Pulmonary artery endothelial cell (primary cell): ENCODE data around the gene GATC. TPM values are rescaled to one million over a fixed set of nuclear protein-coding genes. Genes with fewer than 3 reads are reported as not detected.
A peak's percentile ranks its signal among the peaks of the same experiment; 100 is the strongest.
"Not testable (repeated sequence)": the region's sequence is repeated elsewhere in the genome, so short reads cannot be mapped to it uniquely, and the experiment has no call there.

ENCODE experiments used
- DNase-seq: peaks from one replicate; pipeline ENCODE4 v3.0.0-alpha.2; 2011; ENCODE audit warnings: low read depth, low spot score
- total RNA-seq: library from RNA; depleted of rRNA; stranded (reverse); fragments of >200 nt; gene quantifications from 2 replicates; pipeline ENCODE4 v1.2.3, GENCODE V29; 2014

Gene GATC
- total RNA-seq, 1 donor from 2014 or later, result 24.7 TPM

DNA sequence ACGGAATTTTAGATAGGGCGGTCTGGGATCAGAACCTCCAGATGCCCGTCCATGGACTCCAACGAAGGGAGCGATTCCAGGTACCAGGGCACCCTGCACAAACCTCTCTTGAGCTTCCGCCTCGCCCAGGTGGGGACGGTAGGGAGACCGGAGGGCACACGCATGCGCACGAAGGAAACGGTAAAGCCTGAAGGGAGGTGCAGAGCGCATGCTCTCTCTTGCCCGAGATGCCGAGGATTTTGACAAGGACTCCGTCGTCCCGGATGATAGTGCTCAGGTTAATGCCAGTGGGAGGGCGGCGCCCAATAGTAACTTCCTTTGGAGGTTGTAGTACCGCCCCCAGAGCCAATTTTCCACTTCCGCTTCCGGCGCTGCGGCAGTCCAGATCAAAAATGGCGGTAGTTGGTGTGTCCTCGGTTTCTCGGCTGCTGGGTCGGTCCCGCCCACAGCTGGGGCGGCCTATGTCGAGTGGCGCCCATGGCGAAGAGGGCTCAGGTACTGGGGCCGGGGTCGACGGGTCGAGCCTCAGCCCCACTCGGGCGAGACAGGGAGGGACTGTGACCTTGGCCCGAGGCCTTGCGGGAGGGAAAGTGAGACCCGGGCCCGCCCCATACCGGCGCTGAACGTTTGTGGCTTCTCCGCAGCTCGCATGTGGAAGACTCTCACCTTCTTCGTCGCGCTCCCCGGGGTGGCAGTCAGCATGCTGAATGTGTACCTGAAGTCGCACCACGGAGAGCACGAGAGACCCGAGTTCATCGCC, 8.3 kb upstream of the GATC start, which contains the start of gene COX6A1:
TSS of gene COX6A1 (plus strand) at position 379 of the 760 bp plus-strand sequence. CDS start at position 393, 14 bp downstream.
- peak; percentile 71 for DNase-seq

DNA sequence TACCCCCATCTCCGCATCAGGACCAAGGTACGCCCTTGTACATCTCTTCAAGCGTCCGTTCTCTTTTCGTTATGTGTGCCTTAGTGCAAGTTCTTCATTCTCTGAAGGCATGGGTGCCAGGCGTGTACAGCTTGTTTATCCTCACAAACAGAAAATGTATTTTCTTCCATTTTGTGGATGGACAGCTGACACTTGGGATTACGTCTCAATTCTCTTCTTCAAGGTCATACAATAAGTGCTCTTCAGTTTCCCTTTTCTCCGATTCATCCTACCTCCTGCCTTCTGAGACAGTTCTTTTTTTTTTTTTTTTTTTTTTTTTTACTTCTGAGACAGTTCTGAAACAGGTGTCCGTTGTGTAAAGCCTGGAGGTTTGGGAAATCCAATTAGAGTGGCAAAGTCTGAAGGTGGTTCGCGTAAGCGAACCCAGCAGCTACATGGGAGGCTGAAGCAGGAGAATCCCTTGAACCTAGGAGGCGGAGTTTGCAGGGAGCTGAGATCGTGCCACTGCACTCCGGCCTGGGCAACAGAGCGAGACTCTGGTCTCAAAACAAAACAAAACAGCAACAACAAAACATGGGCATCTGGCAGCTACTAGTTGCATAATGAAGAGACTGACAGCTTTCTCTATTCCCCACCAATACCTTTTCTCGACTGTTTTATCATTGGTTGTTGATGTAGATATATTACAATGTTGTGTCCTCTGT, 7.6 kb upstream of the GATC start:
- no peak for DNase-seq

DNA sequence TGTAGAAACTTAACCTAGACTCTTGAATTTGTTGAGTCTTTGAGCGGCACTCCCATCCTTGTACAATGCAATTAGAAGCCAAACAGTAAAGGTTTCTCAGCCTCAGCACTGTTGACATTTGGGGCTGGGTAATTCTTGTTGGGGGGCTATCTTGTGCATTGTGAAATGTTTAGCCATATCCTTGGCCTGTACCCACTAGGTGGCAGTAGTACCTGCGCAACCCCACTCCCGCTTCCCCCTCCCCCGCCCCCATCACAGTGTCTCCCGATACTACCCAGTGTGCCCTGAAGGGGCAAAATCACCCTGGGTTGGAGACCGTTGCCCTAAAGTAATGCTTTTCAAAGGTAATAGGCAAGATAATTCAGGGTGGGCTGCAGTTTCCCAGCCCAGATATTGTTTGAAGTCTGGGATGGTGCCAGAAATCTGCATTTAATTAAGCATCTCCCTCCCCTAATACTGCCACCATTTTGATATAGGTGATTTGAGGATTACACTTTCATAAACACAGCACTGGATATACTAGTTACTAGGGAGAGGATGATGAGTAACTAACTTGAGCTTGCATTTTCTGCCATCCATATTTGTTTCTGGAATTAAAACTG, 6.5 kb upstream of the GATC start:
- DNase-seq, result peak; percentile 27

DNA sequence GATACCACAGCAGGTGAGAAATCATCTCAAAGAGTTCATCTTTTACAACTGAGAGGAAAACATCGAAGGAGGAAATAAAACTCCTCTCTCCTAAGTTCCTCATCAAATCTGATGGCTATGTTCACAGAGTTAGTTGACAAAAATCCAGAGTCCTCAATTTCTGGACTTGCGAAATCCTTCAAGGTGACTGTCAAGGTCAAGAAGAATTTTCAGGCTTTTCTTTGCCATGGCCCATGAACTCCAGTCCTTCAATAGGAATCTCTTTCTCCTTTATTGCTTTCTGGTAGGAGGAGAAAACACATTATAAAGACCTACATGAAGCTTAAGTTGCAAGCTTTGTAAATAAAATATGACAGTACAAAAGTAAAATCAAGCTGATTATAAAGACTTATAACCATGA, 1.6 kb upstream of the GATC start:
- DNase-seq, result no peak

DNA sequence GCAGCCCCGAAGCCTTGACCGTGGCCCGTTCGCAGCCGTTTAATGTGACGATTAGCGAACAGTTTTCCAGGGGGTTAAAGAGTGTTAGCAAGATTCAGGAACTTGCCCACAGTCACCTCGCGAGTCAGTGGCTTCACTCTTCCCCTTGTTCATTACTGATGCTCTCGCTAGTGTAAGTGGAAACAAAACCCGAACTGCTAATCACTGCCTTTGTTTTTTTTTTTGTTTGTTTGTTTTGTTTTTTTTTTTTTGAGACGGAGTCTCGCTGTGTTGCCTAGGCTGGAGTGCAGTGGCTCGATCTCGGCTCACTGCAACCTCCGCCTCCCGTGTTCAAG, 567 bp downstream of the GATC start:
- DNase-seq, result not testable (repeated sequence)

DNA sequence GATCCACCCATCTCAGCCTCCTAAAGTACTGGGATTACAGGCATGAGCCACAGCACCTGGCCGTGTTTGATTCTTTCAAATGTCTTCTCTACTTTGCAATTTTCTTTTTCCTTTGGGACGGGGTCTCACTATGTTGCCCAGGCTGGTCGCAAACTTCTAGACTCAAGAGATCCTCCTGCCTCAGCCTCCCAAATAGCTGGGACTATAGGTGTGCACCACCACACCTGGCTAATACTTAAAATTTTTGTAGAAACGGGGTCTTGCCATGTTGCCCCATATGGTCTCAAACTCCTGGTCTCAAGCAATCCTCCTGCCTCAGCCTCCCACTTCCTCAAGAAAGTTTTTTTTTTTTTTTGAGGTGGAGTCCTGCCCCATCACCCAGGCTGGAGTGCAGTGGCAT, 1.7 kb downstream of the GATC start:
- no peak for DNase-seq

DNA sequence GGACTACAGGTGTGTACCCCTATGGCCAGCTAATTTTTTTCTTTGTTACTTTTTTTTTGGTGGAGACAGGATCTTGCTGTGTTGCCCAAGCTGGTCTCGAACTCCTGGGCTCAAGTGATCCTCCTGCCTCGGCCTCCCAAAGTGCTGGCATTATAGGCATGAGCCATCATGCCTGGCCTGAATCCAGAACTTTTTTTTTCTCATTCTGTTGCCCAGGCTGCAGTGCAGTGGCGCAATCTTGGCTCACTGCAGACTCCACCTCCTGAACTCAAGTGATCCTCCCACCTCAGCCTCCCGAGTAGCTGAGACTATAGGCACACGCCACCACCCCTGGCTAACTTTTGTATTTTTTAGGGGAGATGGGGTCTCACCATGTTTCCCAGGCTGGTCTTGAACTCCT, 6.3 kb downstream of the GATC start:
- not testable (repeated sequence) for DNase-seq

DNA sequence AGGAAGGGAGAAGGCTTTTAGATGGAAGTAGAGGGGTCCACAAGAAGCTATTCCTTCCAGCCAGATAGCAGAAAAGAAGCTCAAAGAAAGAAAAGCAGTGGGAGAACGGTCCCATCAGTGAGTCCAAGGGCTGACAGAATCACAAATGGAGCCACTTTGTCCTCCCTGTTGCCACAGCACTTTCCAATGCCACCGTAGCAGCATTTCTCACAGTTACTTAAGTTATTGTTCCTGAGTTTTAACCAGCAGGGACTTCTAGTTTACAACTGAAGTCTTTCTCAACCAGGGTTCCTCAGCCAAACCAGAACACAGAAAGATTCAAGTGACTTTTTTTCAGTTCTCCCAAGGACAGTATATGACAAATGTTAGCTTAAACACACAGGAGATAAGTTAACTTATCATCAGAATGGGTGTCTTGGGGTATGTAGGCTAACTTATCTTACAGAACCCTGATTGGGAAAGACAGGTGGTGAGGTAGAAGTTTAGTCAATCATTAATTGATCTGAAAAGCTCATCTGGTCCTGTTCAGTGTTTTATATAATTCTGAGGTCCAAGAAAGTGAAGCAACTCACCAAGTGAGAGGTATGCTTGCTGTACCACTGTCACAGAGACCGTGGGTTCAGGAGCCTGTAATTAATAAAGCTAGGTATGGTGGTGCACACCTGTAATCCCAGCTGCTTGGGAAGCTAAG, 7.0 kb downstream of the GATC start:
- no peak for DNase-seq

DNA sequence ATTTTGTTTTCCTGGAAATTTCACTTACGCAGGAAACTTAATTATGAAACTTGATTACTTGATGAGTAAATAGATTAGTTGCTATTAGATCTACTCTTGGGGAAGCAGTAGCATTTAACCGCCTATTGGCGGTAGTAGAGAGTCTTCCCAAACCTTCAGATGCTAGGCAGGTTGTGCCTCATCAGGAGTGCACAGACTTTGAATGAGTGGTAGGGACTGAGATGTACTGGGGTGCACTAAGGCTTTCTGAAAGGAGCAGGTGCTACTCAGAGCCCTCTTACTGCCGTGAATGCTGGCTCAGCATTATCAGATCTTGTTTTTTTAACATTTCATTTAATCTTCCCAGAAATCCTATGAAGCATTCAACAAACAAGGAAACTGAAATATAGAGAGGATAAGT, 7.7 kb downstream of the GATC start:
- no peak for DNase-seq

DNA sequence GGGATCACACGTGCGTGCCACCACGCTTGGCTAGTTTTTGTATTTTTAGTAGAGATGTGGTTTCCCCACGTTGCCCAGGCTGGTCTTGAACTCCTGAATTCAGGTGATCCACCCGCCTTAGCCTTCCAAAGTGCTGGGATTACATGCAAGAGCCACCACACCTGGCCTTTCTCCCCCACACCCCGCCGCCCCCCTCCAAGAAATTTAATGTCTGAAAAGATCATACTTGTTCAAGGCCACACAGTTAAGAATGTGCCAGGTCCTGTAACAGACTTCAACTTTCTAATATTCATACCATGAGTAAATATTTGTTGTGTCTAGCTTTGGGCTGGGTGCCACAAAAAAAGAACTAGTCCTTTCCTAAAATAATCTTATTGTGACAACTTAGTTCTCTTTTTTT, 9.1 kb downstream of the GATC start:
- DNase-seq, result no peak

DNA sequence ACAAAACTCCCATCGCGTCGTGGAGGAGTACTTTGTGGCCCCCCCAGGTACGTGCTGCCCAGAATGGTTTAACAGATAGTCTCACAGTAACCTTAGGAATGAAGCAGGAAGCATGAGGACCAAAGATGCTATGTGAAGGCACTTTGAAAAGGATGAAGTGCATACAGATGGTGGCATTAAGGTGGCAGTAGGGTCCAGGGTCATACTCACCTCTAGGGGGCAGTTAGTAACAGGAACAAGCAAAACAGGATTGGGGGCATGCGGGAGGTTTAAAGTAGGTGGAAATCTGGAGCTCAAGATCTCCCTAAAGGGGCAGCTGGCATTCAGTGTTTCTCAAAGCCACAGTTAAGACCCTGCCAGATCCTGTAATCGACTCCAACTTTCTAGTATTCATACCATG, 10.9 kb downstream of the GATC start:
- DNase-seq, result no peak

DNA sequence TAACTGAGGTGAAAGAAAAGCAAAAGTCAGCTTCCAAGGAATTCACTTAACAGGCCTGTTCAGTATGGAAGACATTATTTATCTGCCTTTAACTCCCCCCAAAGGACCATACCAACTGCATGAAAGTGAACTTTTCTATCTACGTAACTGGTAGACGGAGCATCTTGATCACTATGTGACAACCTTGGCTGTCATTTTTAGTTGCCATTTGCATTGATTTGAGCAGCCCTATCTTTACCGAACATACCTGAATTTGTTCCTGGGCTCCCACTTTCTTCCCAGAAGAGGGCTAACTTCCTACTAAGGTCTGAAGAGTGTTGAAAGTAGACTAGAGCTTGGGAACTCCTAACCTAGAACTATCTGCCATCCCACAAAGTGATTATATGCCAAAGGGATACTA, 13.9 kb downstream of the GATC start:
- no peak for DNase-seq

DNA sequence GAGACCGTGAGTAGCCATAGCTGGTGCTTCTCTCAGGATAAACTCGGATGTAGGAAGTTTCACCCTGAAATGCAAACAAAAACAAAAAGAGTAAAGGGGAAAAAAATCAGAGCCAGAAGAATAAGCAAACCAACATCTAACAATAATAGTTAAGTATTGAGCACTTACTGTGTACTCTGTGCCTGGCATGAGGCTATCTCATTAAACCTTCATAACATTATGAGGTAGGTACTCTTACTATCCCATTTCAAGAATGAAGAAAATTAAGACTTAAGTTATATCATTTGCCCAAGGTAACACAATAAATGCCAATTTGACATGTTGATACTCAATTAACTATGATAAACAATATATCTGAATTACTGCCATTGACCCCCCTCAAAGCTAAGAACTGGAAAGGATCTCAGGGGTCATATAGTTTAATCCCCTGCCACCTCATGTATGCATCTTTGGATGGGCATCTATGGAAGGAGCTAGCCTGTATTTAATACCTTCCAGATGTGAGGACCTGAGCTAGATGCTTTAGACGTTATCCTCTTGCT, 15.9 kb downstream of the GATC start:
- DNase-seq, result no peak

DNA sequence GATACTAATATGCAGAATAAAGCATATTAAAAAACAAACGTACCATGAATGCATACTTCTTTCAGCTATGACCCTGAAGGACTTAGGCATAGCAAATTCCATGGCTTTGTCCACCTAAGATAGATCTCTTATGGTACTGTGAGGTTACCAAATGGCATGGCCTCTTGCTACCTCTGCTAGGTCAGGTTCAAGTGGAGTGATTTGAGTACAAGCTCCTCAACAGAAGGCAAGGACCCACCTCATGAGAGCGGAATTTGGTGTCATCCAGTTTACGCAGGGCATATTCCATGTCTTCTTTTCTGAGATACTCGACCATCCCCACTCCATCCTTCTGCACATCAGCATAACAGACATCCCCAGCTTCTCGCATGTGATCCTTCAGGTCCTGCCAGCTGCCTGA, 17.5 kb downstream of the GATC start:
- DNase-seq, result no peak

DNA sequence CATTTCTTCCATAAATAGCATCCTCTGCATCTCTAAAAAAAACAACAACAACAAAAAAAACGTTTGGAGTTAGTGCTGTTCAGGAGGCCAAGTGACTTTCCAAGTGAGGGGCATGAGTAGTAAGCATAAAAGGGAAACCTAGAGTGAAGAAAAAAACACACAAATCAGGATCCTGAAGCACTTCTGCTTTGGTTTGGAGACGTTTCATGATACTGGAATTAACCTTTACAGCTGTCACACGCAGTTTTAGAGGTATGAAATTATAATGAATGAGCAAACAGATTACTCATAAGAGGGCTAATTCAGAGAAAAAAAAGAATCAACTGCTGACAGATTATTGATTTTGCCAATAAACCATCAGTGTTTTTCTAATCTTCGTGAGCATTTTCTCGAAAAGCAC, 19.5 kb downstream of the GATC start:
- DNase-seq, result no peak

DNA sequence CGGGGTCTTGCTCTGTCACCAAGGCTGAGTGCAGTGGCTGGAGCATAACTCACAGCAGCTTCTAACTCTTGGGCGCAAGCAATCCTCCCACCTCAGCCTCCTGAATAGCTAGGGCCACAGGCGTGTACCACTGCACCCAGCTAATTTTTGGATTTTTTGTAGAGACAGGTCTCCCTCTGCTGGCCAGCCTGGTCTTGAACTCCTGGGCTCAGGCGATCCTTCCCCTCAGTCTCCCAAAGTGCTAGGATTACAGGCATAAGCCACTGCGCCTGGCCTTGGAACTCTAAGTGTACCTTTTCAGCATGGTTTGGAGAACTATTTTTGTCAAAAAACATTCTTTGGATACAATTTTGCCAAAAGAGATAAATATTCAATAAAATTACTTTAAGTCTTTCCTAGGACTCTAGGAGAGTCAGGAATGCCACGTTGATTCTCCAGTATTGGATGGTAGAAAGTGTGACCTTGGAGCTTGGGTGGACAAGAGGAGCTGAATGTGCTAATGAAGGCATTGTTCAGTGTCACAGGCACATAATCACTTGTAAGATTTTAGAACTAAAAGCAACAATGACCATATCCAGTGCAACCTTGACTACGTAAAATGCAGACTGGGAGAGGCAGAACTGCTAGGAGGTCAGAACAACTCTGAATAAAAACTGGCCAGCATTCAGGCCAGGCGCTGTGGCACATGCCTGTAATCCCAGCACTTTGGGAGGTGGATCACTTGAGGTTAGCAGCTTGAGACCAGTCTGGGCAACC, 20.5 kb downstream of the GATC start:
- DNase-seq, result no peak

DNA sequence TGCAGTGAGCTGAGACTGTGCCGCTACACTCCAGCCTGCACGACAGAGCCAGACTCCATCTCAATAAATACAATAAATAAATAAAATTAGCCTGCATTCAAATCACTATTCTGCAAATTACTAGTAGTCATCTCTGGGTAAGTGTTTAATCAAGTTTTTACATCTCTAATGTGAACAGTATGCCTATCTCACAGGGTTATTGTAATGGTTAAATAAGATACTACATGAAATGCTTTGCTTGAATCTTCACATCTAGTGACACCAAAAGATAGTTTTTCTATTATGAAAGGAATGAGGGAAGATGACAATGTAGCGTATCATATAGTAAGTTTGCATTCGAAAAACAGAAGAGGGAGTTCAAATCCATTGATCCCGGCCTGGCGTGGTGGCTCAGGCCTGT, 21.2 kb downstream of the GATC start:
- DNase-seq, result no peak

DNA sequence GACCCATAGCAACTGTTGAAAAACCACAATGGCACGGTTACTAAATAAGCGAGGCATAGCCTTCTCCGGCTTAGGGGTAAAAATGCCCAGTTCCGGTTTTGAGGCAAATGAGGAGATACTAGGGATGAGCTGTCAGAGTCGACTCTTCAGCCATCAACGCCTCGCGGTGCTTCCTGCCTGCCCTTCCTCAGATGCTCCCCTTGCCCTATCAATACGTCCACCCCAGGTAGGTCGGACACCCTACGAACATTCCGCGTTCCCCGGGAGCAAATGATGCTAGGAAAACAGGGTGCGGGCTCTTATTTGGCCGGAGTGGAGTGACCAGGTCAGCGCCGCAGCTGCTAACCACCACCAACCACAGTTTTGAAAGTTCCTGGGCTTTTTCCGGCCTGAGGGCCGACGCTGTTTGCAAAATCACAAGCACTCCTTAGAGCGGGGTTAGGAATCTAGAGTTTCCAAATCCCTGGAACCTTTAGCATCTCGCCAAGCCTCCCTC, 22.1 kb downstream of the GATC start:
- DNase-seq, result no peak

DNA sequence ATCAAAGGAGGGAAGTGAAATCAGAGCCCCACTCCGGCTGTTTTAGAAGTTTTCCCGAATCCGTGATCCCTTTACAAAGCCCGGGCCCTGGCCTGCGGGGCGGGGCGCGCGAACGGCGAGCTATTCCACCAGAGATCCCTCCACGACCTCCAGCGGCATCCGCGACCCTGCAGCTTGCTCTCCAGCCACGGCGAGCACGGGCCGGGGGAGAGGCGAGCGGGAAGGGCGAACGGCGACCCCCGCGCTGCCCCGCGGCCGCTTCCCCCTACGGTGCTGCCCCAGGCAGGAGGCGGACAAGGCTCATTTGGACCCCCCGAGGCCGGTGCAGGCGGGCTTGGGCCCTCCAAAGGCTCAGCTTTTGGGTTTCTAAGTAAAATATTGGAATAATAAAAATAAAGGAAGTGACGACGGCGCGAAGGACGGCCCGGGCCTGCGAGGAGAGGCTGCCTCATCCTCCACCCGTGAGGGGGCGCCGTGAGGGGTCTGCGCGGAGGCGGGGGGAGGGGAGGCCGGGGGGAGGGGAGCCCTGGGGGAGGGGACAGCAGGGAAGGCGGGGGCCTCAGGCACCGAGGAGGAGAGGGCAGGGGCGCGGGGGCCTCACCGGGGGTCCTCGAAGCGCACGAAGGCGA, 22.7 kb downstream of the GATC start:
- DNase-seq, result no peak

DNA sequence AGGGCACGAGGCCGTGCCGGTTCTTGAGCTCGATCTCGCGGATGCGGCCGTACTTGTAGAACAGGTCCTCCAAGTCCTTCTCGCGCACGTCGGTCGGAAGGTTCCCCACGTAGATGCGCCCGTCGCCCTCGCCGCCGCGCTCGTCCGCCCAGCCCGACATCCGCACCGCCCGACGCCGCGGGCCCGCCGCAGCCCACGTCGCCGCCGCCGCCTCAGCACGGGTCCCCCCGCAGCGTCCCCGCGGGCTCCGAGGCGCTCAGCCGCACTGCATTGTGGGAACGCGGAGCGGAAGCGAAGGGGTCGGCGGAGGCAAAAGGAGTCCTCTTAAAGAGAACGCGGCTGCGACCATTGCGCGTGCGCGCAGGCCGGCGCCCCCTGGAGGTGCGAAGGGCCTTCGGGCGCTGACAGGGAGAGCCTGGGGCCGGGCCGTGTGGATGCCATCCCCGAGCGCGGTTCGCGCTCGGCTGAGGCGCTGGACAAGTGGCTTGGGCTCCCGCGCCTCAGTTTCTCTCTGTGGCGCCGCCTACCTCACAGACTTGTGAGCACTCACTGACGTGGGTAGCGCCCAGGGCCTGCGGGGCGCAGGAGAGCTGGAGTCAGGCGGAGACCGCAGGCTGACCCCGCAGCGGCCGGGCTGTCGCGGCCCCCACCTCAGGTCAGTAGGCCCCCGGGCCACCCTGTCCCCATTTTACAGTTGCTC, 23.4 kb downstream of the GATC start, which contains the start of gene SRSF9:
TSS of gene SRSF9 (minus strand) at position 299 of the 700 bp plus-strand sequence. CDS start at position 160, 139 bp downstream.
- DNase-seq, result peak; percentile 90
